Stimulated activated CD8-positive, alpha-beta memory T cell treated with anti-CD3 and anti-CD28 coated beads, Interleukin-15, amount 100 ng/mL, for 1 hour (primary cell): Measurements from ENCODE around the gene SLC49A3.
"Not testable (repeated sequence)": the region's sequence is repeated elsewhere in the genome, so short reads cannot be mapped to it uniquely, and the experiment has no call there.

Experiments used
- DNase-seq: peaks from one replicate; pipeline ENCODE4 v3.0.0-alpha.2; 2020; ENCODE audit warnings: low read depth

SLC49A3 gene

DNA sequence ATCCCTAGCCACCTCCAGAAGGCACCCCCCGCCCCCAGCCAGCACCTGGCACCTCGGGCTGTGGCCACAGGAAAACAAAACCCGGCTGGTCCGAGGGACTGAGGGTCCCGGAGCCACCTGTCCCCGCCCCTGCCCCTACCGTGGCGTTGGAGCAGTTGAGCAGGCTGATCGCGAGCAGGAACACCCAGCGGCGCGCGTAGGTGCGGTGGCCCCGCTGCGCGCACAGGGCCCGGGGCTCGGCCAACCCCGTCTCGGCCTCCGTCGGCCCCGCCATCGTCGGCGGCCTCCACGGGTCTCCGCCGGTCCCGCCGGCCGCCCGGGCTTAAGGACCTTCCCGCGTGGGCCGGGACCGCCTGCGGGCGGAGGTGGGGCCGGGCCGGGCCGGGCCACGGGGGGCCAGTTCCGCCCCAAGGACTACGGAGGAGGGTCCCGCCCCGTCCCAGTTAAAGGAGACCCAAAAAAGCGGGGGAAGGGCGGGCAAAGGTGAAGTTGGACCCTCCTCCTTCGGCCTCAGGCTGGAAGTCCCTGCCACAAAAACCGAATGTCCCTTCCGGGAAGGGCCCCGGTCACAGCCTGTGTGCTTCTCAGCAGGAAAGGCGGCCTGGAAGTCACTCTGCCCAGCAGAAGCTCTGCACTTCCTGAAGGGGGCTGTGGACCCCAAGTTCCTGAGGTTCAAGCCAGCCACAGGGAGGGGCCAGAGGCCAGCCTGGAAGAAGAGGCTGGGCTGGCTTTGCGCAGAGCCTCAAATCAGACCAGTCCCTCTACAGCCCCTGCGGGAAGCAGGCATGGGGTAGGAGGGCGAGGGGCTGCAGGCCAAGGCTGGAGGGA is at the start of gene SLC49A3:
Gene SLC49A3 (minus strand): TSS at position 298 of the 828 bp plus-strand sequence. CDS start 24 bp downstream, at position 274.
- no peak for DNase-seq

DNA sequence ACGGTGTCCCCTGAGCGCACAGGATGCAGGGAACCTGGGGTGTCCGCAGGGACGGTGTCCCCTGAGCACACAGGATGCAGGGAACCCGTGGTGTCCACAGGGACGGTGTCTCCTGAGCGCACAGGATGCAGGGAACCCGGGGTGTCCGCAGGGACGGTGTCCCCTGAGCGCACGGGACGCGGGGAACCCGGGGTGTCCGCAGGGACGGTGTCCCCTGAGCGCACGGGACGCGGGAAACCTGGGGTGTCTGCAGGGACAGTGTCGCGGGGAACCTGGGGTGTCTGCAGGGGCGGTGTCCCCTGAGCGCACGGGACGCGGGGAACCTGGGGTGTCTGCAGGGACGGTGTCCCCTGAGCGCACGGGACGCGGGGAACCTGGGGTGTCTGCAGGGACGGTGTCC is 47.6 kb upstream of the SLC49A3 start:
- not testable (repeated sequence) for DNase-seq

DNA sequence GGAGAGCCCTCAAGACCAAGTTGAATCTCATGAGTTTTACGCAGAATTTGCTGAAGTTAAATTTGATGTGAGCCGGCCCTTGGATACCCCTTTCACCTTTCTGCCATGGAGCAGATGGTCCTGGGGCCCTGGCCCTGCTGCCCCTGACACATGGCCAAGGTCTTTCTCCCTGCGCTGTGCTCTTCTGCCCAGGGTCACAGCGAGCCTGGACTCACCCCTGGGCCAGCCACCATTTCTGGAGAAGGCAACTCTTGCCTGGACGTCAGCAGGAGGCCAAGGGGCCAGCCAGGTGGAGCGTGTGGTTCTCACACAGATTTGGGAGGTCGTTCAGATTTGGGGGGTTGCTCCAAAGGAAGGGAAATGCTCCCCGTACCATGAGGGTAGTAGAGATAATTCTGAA is 46.6 kb upstream of the SLC49A3 start:
- no peak for DNase-seq

DNA sequence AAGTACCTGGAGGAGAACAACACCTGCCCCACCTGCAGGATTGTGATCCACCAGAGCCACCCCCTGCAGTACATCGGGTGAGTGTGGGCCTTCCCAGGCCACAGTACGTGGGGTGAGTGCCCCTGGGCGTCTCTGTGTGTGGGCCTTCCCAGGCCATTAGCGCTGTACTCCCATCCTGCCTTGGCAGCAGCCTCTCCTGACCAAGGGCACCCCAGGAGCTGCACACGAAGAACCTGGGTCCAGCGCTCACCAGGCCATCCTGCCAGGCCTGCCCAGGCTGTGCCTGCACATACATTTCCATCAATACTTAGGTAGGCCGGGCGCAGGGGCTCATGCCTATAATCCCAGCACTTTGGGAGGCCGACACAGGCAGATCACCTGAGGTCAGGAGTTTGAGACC is 46.0 kb upstream of the SLC49A3 start:
- DNase-seq, result no peak

DNA sequence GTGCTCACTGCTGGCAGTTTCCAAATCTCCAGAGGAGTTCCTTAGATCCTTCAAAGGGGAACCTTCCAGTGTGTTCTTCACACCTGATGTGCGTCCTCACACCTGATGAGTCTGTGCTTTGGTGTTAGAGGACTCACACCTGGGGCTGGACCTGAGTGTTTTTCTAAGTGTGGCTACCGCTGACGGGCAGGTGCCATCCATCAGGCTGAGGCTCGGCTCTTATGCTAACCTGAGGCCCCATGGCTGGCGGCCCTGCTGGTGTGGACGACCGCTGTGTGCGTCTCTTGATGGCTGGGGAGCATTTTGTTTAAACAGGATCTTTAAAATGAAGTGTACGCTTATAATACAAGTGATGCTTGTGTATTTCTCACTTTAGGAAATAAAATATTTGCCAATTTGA is 45.1 kb upstream of the SLC49A3 start:
- DNase-seq, result no peak

DNA sequence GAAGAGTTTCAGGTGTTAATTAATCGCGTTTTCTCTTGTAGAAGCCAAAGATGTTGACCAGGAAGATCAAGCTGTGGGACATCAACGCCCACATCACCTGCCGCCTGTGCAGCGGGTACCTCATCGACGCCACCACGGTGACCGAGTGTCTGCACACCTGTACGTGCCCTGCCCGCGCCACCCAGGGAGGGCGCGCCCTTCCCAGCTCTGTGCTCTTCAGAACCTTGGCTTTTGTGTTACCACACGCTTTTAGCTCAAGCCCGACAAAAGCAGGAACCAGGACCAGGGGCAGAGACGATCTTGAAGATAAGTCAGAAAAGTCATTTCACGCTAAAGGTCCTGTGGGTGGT is 44.7 kb upstream of the SLC49A3 start:
- no peak for DNase-seq

DNA sequence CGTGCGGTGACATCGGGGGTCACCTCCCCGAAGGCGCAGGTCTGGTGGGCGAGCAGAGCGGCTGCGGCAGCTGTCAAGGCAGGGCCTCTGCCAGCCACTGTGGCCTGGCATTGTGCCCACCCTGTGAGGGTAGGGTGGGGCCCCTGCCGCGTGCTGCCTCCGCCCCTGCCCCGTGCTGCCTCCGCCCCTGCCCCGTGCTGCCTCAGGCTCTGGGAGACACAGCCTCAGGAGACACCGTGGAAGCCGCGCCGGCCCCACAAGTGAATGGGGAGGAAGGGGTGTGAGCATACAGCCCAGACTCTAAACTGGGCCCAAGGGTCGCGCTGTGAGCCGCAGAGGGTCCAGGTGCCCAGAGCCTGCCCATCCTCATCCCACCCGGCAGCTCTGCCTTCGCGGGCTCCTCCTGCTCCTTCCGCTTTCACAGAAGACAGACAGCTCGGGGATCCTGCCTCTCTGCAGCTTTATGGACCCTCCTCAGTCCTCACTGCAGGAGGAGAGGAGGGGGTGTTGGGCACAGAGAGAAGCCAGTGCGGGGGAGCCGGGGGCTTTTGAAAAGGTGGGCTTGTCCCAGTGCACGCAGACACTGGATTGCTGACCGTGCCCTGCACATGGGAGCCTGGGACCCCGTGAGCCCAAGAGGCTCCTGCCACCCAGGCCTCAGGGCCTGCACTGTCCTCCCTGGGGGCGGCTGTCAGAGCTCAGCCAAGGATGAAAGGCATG is 44.1 kb upstream of the SLC49A3 start:
- no peak for DNase-seq

DNA sequence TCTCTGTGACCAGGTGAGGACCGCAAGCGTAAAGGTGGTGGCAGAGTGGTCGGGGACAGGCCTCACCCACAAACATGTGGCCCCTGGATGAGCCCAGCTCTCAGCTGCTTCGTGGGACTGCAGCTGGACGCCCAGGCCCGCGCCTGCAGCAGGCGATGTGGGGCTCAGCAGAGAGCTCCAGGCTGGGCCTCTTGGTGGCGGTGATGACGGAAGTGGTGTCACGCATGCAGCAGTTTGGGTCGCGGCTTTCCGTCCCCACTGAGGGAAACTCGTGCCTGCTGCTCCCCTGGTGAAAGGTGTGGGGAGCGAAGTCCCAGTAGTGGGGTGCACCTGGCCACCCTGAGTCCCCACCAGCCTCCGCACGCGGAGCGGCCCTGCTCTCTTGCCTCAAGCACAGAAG is 43.5 kb upstream of the SLC49A3 start:
- no peak for DNase-seq

DNA sequence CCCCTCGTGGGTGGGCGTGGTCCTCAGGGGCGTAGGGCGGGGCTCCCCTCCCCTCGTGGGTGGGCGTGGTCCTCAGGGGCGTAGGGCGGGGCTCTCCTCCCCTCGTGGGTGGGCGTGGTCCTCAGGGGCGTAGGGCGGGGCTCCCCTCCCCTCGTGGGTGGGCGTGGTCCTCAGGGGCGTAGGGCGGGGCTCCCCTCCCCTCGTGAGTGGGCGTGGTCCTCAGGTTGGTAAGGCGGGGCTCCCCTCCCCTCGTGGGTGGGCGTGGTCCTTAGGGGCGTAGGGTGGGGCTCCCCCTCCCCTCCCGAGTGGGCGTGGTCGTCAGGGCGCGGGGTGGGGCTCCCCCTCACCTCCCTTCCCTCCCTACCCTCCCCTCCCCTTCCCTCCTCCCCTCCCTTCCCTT is 43.0 kb upstream of the SLC49A3 start:
- not testable (repeated sequence) for DNase-seq

DNA sequence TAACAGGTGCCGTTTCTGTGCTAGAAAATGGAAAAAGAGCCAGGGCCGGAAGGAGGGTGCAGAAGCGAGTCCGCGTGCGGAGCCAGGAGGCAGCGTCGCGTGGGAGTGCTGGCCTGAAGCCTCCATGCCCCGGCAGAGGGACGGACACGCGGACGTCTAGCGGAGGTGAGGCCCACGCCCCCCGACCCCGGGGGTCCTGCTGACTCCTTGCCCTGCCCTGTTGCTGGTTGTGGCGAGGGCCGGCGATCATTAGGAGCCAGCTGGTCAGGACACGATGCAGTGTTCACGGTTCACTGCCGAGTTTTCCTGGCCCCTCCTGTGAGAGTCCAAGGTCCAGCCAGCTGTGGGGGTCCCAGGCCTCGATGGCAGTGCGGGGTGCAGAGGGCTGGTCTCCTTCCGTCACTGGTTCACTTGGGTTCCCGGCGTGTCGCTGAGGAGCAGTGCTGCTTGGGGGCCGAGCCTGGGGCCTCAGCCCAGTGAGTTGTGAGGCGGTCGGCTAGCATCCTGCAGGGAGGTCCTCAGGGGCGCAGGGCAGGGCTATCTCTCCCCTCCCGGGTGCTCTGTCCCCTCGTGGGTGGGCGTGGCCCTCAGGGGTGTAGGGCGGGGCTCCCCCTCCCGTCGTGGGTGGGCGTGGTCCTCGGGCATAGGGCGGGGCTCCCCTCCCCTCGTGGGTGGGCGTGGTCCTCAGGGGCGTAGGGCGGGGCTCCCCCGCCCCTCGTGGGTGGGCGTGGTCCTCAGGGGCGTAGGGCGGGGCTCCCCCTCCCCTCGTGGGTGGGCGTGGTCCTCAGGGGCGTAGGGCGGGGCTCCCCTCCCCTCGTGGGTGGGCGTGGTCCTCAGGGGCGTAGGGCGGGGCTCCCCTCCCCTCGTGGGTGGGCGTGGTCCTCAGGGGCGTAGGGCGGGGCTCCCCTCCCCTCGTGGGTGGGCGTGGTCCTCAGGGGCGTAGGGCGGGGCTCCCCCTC is 42.3 kb upstream of the SLC49A3 start:
- DNase-seq, result not testable (repeated sequence)

DNA sequence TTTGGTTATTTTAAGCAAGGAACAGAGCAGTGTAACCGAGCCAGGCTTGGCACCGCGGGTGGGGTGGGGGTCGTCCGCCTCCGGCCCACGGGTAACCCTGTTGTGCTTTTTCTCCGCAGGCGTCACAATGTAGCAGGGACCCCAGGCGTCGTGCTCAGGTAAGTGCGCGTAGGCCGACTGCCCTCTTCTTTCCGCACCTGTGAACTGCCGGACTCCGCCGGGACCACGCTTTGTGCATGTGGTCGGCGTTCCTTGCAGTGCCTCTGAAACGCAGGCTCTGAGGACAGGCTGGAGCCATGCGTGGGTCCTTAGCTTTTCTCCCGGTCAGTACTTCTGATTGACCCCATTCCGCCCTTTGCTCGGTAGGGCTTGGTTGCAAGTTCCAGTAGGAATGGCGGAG is 41.6 kb upstream of the SLC49A3 start:
- DNase-seq, result no peak

DNA sequence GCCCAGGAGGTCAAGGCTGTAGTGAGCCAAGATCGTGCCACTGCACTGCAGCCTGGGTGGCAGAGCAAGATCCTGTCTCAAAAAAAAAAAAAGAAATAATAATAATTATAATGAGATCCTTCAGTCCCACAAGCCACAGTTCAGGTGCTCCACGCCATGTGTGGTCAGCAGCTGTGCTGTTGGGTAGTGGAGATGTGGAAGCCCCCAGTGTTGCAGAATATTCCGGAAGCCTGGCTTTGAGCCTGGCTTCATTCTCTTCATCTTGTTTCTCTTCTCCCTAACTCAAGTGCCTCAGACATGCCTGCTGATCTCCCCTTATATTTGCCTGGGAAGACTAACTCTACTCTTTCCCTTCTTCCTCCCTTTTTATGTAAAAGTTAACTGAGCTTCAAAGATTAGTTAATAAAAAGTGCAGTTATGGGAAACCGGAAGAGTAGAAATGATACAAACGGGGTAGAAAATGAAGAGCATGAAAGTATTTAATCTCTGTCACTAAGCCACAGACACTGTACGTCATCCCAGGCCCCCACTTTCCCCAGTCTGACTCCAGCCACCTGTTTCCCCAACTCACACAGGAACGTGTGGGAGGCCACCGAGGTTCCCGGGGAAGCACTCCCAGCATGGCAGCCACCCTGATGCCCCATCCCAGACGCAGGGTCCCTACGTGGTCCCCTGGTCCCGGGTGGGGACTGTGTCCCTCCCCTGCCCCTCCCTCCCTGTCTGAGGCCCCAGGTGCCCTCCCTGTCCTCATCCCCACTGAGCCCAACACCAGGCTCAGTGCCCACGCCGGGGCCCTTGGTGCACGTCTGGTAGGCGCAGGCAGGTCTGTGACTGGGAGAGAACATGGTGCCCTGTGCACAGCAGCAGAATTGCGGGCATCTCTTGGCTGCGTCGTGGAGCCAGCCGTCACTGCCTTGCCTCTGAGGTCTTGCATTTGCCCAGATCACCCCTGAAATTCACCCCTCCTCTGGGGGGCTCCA is 40.7 kb upstream of the SLC49A3 start:
- no peak for DNase-seq

DNA sequence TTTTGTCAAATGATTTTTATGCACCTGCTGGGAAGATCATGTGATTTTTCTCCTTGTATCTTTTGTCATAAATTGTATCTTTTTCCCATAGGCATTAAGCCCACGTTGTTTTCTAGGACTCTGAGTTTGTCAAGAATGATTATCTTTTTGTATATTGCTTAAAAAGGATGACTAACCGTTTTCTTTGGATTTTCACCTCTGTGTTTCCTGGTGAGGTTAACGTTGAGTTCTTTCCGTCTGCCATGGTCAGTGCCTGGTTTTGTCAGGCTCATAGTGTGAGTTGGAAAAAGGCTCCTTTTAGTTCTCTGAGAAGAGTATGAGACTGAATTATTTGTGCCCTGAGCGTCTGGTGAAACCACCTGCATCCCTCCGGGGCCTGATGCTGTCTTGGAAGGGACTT is 38.6 kb upstream of the SLC49A3 start:
- DNase-seq, result no peak

DNA sequence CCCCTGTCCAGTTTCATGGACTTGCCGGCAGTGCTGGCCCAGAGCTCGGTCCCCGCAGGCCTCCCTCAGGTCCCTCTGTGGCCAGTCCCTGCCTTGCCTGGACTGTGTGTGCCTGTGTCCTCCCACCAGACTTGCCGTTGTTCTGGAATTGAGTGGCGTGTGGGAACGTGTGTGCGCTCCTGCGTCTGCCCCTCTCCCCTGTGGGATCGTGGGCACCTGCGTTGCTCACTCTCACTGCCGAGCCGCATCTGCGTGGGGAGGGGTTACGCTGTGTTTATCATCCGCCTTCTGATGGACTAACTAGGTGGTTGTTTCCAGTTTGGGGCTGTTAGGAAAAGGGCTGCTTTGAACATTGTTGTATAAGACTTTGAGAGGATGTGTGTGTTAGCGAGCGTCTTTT is 37.9 kb upstream of the SLC49A3 start:
- DNase-seq, result no peak

DNA sequence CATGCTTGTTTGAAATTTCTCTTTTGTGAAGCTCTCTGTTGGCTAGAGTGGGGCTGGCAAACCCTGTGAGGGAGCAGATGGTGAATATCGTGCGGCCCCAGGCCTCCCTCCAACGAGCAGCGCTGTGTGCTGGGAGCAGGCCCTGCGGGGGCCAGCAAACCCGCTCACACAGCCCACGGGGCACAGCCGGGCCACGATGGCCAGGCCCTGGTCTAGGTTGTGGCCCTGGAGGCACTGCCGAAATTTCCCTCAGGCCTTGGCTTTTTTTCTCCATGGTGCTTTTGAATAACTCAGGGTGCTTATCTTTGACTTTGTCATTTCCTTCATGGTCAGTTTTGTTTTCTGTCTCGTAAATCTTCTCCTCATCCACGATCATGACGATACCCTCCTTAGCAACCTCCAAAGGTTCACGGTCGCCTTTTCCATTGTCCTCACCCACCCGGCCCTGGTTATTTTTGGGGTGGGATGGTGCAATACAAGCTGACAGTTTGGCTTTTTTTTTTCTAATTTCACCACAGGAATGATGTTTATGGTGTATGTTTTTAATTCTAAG is 37.4 kb upstream of the SLC49A3 start:
- no peak for DNase-seq

DNA sequence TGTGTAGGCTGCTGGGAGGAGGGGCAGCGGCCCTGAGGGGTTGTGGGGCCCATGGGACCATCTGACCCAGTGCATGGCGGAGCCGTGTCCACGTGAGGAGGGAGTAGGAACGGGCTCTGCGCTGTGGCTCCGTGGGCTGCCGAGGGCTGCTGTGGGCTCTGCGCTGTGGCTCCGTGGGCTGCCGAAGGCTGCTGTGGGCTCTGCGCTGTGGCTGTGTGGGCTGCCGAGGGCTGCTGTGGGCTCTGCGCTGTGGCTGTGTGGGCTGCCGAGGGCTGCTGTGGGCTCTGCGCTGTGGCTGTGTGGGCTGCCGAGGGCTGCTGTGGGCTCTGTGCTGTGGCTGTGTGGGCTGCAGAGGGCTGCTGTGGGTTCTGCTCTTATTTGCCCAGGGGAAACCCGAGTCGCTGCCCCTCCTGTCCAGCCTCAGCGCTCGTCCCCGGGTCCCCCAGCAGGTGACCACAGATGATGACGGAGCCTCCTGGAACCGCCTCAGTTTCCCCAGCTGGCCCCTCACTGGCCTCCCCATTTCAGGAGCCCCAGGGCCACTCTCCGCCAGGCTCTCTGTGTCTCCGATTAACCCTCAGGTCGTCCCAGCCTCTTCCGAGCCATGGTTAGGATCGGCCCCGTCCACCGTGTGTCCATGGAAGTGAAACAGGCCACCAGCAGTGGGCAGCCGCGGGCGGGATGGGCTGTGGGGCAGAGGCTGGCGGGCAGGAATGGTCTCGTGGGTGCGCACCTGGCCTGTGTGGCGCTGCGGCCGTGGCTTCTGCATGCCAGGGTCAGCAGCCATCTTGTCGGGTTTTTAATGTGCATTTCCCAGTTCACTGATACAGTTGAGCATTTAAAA is 36.7 kb upstream of the SLC49A3 start:
- no peak for DNase-seq

DNA sequence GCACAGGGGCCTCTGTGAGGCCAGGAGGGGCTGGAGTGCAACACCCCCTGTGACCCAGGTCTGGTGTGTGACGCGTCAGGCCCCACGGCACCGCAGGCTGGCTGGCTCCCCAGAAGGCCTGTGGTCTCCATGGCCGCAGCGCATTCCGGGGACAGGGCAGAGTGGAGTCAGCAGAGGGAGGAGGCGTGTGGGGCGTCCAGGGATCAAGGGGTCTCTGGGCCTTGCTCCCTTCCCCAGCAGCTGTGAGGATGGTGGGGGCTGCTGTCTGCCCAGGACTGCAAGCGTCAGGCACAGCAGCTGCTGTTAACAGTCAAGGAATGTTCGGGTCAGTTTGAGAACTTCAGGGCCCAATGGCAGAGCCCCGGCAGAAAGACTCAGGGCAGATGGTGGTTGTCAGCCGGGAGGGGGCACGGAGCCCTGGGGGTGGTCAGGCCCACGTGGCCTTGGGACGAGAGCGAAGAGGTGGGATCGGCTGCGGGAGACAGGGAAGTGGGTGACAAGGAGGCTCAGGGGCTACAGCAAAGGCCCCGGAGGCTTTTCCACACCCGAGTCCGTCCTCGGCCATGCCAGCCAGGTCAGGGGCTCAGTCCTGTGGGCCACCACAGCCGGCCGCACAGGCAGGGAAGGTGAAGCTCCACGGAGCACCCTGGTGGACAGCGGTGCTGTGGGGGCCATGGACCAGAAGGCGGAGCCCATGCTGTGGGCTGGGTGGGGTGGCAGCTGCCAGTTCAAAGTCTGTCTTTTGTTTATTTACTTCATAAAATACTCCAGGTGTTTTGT is 35.0 kb upstream of the SLC49A3 start:
- DNase-seq, result no peak

DNA sequence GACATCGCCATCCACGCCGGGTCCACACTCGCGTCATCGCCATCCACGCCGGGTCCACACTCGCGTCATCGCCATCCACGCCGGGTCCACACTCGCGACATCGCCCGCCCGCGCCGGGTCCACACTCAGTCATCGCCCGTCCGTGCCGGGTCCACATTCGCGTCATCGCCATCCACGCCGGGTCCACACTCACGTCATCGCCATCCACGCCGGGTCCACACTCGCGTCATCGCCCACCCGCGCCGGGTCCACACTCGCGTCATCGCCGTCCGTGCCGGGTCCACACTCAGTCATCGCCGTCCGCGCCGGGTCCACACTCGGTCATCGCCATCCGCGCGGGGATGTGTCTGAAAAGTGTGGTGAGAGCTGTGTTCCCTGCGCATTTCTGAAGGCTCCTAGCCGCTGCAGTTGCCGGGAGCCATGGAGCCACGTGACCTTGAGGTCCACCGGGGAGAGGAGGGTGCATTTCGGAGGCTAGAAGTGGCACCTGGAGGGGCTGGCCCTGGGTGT is 34.0 kb upstream of the SLC49A3 start:
- DNase-seq, result no peak

DNA sequence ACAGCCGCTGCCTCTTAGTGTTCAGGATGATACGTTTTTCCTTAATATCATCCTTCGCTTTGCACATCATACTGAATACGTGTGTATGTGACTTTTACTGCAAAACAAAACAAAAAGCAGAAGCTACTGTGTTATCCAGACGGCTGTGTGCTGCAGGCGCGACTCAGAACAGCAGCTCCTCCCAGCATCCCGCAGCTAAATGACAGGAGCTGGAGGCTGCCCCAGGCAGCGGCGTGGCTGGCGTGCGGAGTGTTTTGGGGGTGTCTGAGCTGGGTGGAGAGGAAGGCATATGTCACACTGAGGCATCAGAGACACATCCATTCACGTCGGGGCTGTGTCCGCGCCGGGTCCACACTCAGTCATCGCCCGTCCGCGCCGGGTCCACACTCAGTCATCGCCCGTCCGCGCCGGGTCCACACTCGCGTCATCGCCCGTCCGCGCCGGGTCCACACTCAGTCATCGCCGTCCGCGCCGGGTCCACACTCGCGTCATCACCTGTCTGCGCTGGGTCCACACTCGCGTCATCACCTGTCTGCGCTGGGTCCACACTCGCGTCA is 33.3 kb upstream of the SLC49A3 start:
- DNase-seq, result no peak
